Glomerular endothelial cell (primary cell): ENCODE measurements around the gene TBC1D22B. TPM values are rescaled to one million over a fixed set of nuclear protein-coding genes. Genes with fewer than 3 reads are reported as not detected.

Source experiments
- total RNA-seq: library from RNA; depleted of rRNA; stranded (reverse); fragments of >200 nt; gene quantifications from 2 replicates; pipeline ENCODE4 v1.2.3, GENCODE V29; 2015

Gene TBC1D22B
- total RNA-seq, 1 donor from 2014 or later, result 16.7 TPM

Other genes starting within 250 kb of the TBC1D22B start
- gene PIM1, start 87.6 kb upstream of the TBC1D22B start, total RNA-seq, result 3.6 and 10.6 TPM in 2 replicates
- gene TMEM217, start 372 bp downstream of the TBC1D22B start, total RNA-seq, result 13.8 and 15.7 TPM in 2 replicates
- 20.2 and 21.7 TPM in 2 replicates for gene RNF8, start 96.2 kb downstream of the TBC1D22B start, total RNA-seq
- 19.7 and 30.3 TPM in 2 replicates for gene CMTR1, start 175.4 kb downstream of the TBC1D22B start, total RNA-seq
- gene CCDC167, start 242.1 kb downstream of the TBC1D22B start, total RNA-seq, result 79.9 and 117 TPM in 2 replicates